Keratinocyte (primary cell): ENCODE measurements around the gene BRSK1. TPM values are rescaled to one million over a fixed set of nuclear protein-coding genes. Genes with fewer than 3 reads are reported as not detected.

ENCODE experiments used
- DNase-seq: peaks from one replicate; pipeline ENCODE4 v3.0.0-alpha.2; 2011; ENCODE audit warnings: low read depth, missing footprints, low spot score
- FAIRE-seq: peaks from 2 replicates; lab custom pipeline; 2011; peaks lifted over from hg19 to GRCh38; lab: Jason Lieb, UNC
- H2AFZ ChIP-seq: 2 replicates; pipeline ENCODE4 v1.6.0; 2012; ENCODE audit warnings: low read length, control low read depth, inconsistent platforms; ENCODE audit not compliant: control insufficient read depth
- H3K27ac ChIP-seq: 2 replicates; pipeline ENCODE4 v1.5.1; 2011; ENCODE audit warnings: low read length; ENCODE audit not compliant: control insufficient read depth, insufficient read depth
- H3K27me3 ChIP-seq: 3 replicates; pipeline ENCODE4 v1.6.0; 2011; ENCODE audit warnings: low read length; ENCODE audit not compliant: control insufficient read depth, insufficient read depth; ENCODE audit errors: extremely low read depth
- H3K36me3 ChIP-seq, 2 experiments: 2 replicates in 1 of 2; 3 replicates in 1 of 2; pipeline ENCODE4 v1.5.1; 2011; ENCODE audit warnings: low read length in 2 of 2, mild to moderate bottlenecking in 1 of 2; ENCODE audit not compliant: control insufficient read depth in 2 of 2, insufficient read depth in 2 of 2; ENCODE audit errors: extremely low read depth in 1 of 2
- H3K4me1 ChIP-seq: 3 replicates; pipeline ENCODE4 v1.5.1; 2011; ENCODE audit warnings: low read length; ENCODE audit not compliant: control insufficient read depth, insufficient read depth; ENCODE audit errors: extremely low read depth
- H3K4me2 ChIP-seq: 3 replicates; pipeline ENCODE4 v1.6.0; 2011; ENCODE audit warnings: low read depth, low read length; ENCODE audit not compliant: control insufficient read depth, insufficient read depth; ENCODE audit errors: extremely low read depth
- H3K4me3 ChIP-seq, 3 experiments: fragments of 200-600 bp in 1 of 3; sonication (generic) in 1 of 3; 2 replicates in 2 of 3; 3 replicates in 1 of 3; pipeline ENCODE4 v1.5.1; 2011 to 2016; ENCODE audit warnings: low read length in 3 of 3, mild to moderate bottlenecking in 3 of 3, control low read depth in 2 of 3, inconsistent platforms in 1 of 3, low read depth in 1 of 3, mixed read lengths in 1 of 3, mixed run types in 1 of 3, moderate library complexity in 1 of 3; ENCODE audit not compliant: control insufficient read depth in 2 of 3, insufficient read depth in 2 of 3; ENCODE audit errors: extremely low read depth in 1 of 3
- H3K79me2 ChIP-seq: 2 replicates; pipeline ENCODE4 v1.6.0; 2012; ENCODE audit warnings: low read length; ENCODE audit not compliant: control insufficient read depth, insufficient read depth
- H3K9ac ChIP-seq: 3 replicates; pipeline ENCODE4 v1.6.0; 2011; ENCODE audit warnings: low read length; ENCODE audit not compliant: control insufficient read depth, insufficient read depth; ENCODE audit errors: extremely low read depth
- H3K9me1 ChIP-seq: 3 replicates; pipeline ENCODE4 v1.6.0; 2011; ENCODE audit warnings: low read length; ENCODE audit not compliant: control insufficient read depth, insufficient read depth; ENCODE audit errors: extremely low read depth
- H3K9me3 ChIP-seq: 2 replicates; pipeline ENCODE4 v1.5.1; 2012; ENCODE audit warnings: low read depth, low read length; ENCODE audit not compliant: control insufficient read depth
- H4K20me1 ChIP-seq: 3 replicates; pipeline ENCODE4 v1.6.0; 2011; ENCODE audit warnings: low read length; ENCODE audit not compliant: control insufficient read depth, insufficient read depth; ENCODE audit errors: extremely low read depth
- CTCF ChIP-seq, 3 experiments: IDR thresholded peaks in 1 of 3; conservative IDR thresholded peaks in 1 of 3; optimal IDR thresholded peaks in 1 of 3; 2 replicates in 2 of 3; 3 replicates in 1 of 3; pipeline versions ENCODE3 to v1.5.1; 2011; ENCODE audit warnings: low read length in 3 of 3, mild to moderate bottlenecking in 3 of 3, moderate library complexity in 2 of 3, control low read depth in 1 of 3, inconsistent platforms in 1 of 3; ENCODE audit not compliant: insufficient read depth in 2 of 3; ENCODE audit errors: extremely low read depth in 1 of 3
- EZH2 ChIP-seq: IDR thresholded peaks from one replicate; pipeline ENCODE4 v1.6.1; 2012; ENCODE audit warnings: inconsistent platforms, mild to moderate bottlenecking, low read length, moderate library complexity
- dilution Hi-C: fragments of 300-500 bp; cut with MboI; formaldehyde crosslinking; loops from one replicate; pipeline ENCODE4 v1.7.0; 2020; ENCODE audit warnings: low sequenced_read_pairs; ENCODE audit not compliant: extremely low pct_ligation_motif_present
- polyA plus RNA-seq, 5 experiments: library from polyadenylated mRNA; depleted of rRNA in 3 of 5; stranded (reverse) in 3 of 5; stranded (forward) in 1 of 5; unstranded in 1 of 5; fragments of >200 nt; gene quantifications; 1 replicate in 1 of 5; 2 replicates in 3 of 5; 3 replicates in 1 of 5; pipeline versions ENCODE4 v1.2.1 to v1.2.3, GENCODE V29; 2011 to 2012; ENCODE audit warnings: missing spikeins in 2 of 5, low read depth in 1 of 5, low replicate concordance in 1 of 5

Gene BRSK1
- polyA plus RNA-seq, 1 donor (not counting 4 experiments of a cell fraction or from before 2014, with no cell fraction given): 0.46 TPM

- DNase-seq (no peak), FAIRE-seq (no peak)
- dilution Hi-C loops: no loop called here
- Histone ChIP-seq H3K27ac (no peak overlapping the region), H3K79me2 (no peaks in the 10 kb centered on the region), H3K9me3 (no peaks in the 10 kb centered on the region), H4K20me1 (no peaks in the 10 kb centered on the region), H3K4me3 (no peak overlapping the region), H3K9ac (no peak overlapping the region), H3K27me3 (peaks cover 19% of the 10 kb centered on the region), H3K9me1 (no peaks in the 10 kb centered on the region), H3K4me1 (peaks cover 6% of the 10 kb centered on the region), H3K4me2 (no peak overlapping the region), H2AFZ (no peak overlapping the region), H3K36me3 (no peaks in the 10 kb centered on the region)
- TF ChIP-seq EZH2: no peak
- TF ChIP-seq CTCF (optimal IDR thresholded peaks at IDR 0.05 in 1 of 3, IDR thresholded peaks at IDR 0.05 in 1 of 3, conservative IDR thresholded peaks at IDR 0.05 in 1 of 3; ENCODE audit: extremely low read depth in 1 of 3, insufficient read depth in 2 of 3, low read length in 3 of 3): no peak
Measured at GRCh38 chr19:55319785-55320184, 36.0 kb downstream of the BRSK1 start.

GRCh38 chr19:55320844-55321419 lies 37.1 kb downstream of the BRSK1 start:
- no peaks in the 10 kb centered on the region for H3K79me2 ChIP-seq
- H3K9me1 ChIP-seq: no peaks in the 10 kb centered on the region
- dilution Hi-C loops: no loop called here
- FAIRE-seq (no peak), DNase-seq (no peak)
- no peaks in the 10 kb centered on the region for H3K9me3 ChIP-seq
- peaks cover 19% of the 10 kb centered on the region for H3K27me3 ChIP-seq
- TF ChIP-seq CTCF (optimal IDR thresholded peaks at IDR 0.05 in 1 of 3, IDR thresholded peaks at IDR 0.05 in 1 of 3, conservative IDR thresholded peaks at IDR 0.05 in 1 of 3; ENCODE audit: extremely low read depth in 1 of 3, insufficient read depth in 2 of 3, low read length in 3 of 3) (no peak), EZH2 (no peak)
- H3K4me3 ChIP-seq: no peak overlapping the region
- no peaks in the 10 kb centered on the region for H3K36me3 ChIP-seq
- no peak overlapping the region for H3K9ac ChIP-seq
- peaks cover 5% of the 10 kb centered on the region for H3K4me1 ChIP-seq
- no peak overlapping the region for H3K27ac ChIP-seq
- no peaks in the 10 kb centered on the region for H4K20me1 ChIP-seq
- no peak overlapping the region for H3K4me2 ChIP-seq
- no peak overlapping the region for H2AFZ ChIP-seq
